ENCODE measurements around the gene STK31. TPM values are rescaled to one million over a fixed set of nuclear protein-coding genes. Genes with fewer than 3 reads are reported as not detected.

The STK31 gene
- total and polyA plus RNA-seq, 2 donors (not counting 1 experiment from before 2014, with no cell fraction given): 0.13 to 1.8 TPM

DNA sequence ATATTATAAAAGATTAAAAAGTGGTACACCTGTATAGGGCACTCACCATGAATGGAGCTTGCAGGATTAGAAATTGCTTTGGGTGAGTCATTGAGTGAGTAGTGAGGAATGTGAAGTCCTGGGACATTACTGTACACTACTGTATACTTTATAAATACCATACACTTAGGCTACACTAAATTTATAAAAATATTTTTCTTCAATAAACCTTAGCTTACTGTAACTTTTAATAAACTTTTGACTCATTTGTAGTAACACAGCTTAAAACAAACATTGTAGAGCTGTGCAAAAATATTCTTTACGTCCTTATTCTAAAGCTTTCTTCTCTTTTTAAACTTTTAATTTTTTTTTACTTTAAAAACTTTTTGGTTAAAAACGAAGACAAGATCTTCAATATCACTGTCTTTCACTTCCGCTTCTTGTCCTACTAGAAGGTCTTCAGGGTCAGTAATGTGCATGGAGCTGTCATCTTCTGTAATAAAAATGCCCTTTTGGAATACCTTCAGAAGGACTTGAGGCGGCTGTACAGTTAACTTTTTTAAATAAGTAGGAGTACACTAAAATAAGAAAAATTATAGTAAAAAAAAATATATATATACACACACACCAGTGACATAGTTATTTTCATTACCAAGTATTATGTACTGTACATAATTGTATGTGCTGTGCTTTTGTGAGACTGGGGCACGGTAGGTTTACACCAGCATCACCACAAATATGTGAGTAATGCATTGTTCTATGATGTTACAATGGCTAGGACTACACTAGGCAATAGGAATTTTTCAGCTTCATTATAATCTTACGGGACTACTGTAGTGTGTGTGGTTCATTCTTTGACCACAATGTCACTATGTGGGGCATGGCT, 3.5 kb downstream of the STK31 start:
- WGBS (ENCODE audit: insufficient coverage): 100% methylated on average over 1 of the region's 6 CpGs
- intact Hi-C loops (cut with micrococcal nuclease): no loop called here
- no peak overlapping the region for H3K4me3 Mint-ChIP-seq

More for the DNA sequence above, 3.5 kb downstream of the STK31 start:
- Histone ChIP-seq H3K27me3 (replicated peaks in 1 of 4; ENCODE audit: control extremely low read depth in 1 of 4, control insufficient read depth in 3 of 4, insufficient read depth in 4 of 4, low read length in 3 of 4) (no peaks in the 10 kb centered on the region), H3K27ac (ENCODE audit: low read length in 2 of 2) (no peak overlapping the region), H3K4me1 (ENCODE audit: control insufficient read depth in 2 of 2, insufficient read depth in 2 of 2, low read length in 2 of 2) (no peaks in the 10 kb centered on the region), H3K4me3 (ENCODE audit: control extremely low read depth in 1 of 5, extremely low read depth in 1 of 5, insufficient read depth in 1 of 5, low read depth in 2 of 5, low read length in 4 of 5) (no peak overlapping the region), H3K4me2 (replicated peaks; ENCODE audit: low read depth, low read length, poor library complexity, severe bottlenecking) (no peak overlapping the region), H3K9ac (ENCODE audit: low read length) (no peak overlapping the region), H2AFZ (ENCODE audit: insufficient read depth, low read depth, low read length, poor library complexity, severe bottlenecking) (no peak overlapping the region), H4K20me1 (ENCODE audit: control insufficient read depth, insufficient read depth, low read length, poor library complexity, severe bottlenecking) (no peaks in the 10 kb centered on the region), H3K36me3 (replicated peaks in 1 of 2; ENCODE audit: control extremely low read depth in 1 of 2, control insufficient read depth in 1 of 2, extremely low read depth in 1 of 2, insufficient read depth in 2 of 2, low read length in 1 of 2) (no peaks in the 10 kb centered on the region), H3K79me2 (ENCODE audit: control insufficient read depth, insufficient read depth, low read length) (no peaks in the 10 kb centered on the region), H3K9me3 (ENCODE audit: control extremely low read depth in 1 of 3, control insufficient read depth in 2 of 3, insufficient read depth in 1 of 3, low read length in 2 of 3) (peaks cover 0 to 3% (median 0%) of the 10 kb centered on the region in 3 donors)
- POLR2A ChIA-PET: no interaction called here
- no peaks in the 10 kb centered on the region for H3K27me3 Mint-ChIP-seq
- no peaks in the 10 kb centered on the region for H3K9me3 Mint-ChIP-seq (ENCODE audit: insufficient read depth)
- DNase-seq (no peak), ATAC-seq (ENCODE audit: low read depth) (no peak)
- no peaks in the 10 kb centered on the region for H3K4me1 Mint-ChIP-seq
- CTCF ChIA-PET: interaction anchor here (0.9 to 5.9 kb wide), 12 partner anchors 7 to 952 kb away, joined by 3 to 119 read pairs (median 4); no protein-coding TSS in a partner anchor
- TF ChIP-seq CTCF (IDR thresholded peaks at IDR 0.05): no peak
- TF ChIP-seq EZH2 (IDR thresholded peaks at IDR 0.05; ENCODE audit: borderline replicate concordance, insufficient read depth, low read depth, low read length, poor library complexity, severe bottlenecking): no peak
- H3K27ac Mint-ChIP-seq: no peak overlapping the region
